Sigmoid colon (tissue), 4 donors: ENCODE measurements around the gene MUC22.

Experiments used
- CTCF ChIP-seq, 4 experiments: fragments of 450-650 bp in 3 of 4; fragments of 200-600 bp in 1 of 4; IDR thresholded peaks; one replicate each; pipeline ENCODE4 v1.5.1; 2016 to 2019; ENCODE audit warnings: antibody characterized with exemption in 4 of 4, mild to moderate bottlenecking in 3 of 4, moderate library complexity in 2 of 4
- EP300 ChIP-seq, 4 donors: sonication (generic); formaldehyde crosslinking; IDR thresholded peaks; one replicate each; pipeline ENCODE4 v1.6.1; 2017; ENCODE audit warnings: antibody characterized with exemption in 4 of 4
- POLR2A ChIP-seq, 2 donors: fragments of 450-650 bp; IDR thresholded peaks; one replicate each; pipeline ENCODE4 v1.6.1; 2016; ENCODE audit warnings: antibody characterized with exemption in 2 of 2, mild to moderate bottlenecking in 2 of 2, moderate library complexity in 2 of 2
- POLR2AphosphoS5 ChIP-seq, 4 donors: sonication (generic); formaldehyde crosslinking; IDR thresholded peaks; one replicate each; pipeline ENCODE4 v1.6.1; 2017; ENCODE audit warnings: antibody characterized with exemption in 4 of 4

GRCh38 chr6:30974490-30975252, 35.6 kb upstream of the MUC22 start:
- TF ChIP-seq CTCF (IDR thresholded peaks at IDR 0.05) (no peak), POLR2A (IDR thresholded peaks at IDR 0.05) (no peak), POLR2AphosphoS5 (IDR thresholded peaks at IDR 0.05) (no peak), EP300 (IDR thresholded peaks at IDR 0.05) (no peak)
